D721Med (cell line): ENCODE results near the gene IZUMO2.
"Not testable (repeated sequence)": the region's sequence is repeated elsewhere in the genome, so short reads cannot be mapped to it uniquely, and the experiment has no call there.

Source experiments
- DNase-seq: peaks from one replicate; pipeline ENCODE4 v3.0.0; 2011; ENCODE audit warnings: low spot score; ENCODE audit not compliant: insufficient read length
- FAIRE-seq: peaks from 2 replicates; lab custom pipeline; 2011; peaks lifted over from hg19 to GRCh38; lab: Jason Lieb, UNC

The IZUMO2 gene

DNA sequence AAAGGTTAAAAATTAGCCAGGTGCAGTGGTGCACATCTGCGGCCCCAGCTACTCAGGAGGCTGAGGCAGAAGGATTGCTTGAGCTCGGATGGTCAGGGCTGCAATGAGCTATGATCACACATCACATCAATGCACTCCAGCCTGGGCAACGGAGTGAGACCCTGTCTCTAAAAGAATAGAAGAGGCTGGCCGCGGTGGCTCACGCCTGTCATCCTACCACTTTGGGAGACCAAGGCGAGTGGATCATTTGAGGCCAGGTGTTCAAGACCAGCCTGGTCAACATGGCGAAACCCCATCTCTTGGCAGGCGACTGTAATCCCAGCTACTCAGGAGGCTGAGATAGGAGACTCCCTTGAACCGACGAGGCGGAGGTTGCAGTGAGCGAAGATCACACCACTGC, 59.7 kb downstream of the IZUMO2 start:
- DNase-seq, FAIRE-seq: not testable (repeated sequence)
